Mucosa of descending colon (tissue), 3 donors: ENCODE data around the gene CBFA2T3. TPM values are rescaled to one million over a fixed set of nuclear protein-coding genes. Genes with fewer than 3 reads are reported as not detected.
"Not testable (repeated sequence)": the region's sequence is repeated elsewhere in the genome, so short reads cannot be mapped to it uniquely, and the experiment has no call there.

ENCODE experiments used
- ATAC-seq: fragments of 200-7000 bp; cut with Tn5 transposase; one replicate; pipeline ENCODE4 v1.9.1; 2020; ENCODE audit warnings: mild to moderate bottlenecking, moderate library complexity
- DNase-seq, 3 donors: peaks; one replicate each; pipeline ENCODE4 v3.0.0-alpha.2; 2020
- H3K36me3 ChIP-seq: fragments of 200-600 bp; one replicate; pipeline ENCODE4 v1.8.0; 2021; ENCODE audit warnings: low read depth, mild to moderate bottlenecking
- H3K4me1 ChIP-seq: fragments of 200-600 bp; one replicate; pipeline ENCODE4 v1.8.0; 2021; ENCODE audit warnings: low read depth, mild to moderate bottlenecking
- H3K4me3 ChIP-seq: fragments of 200-600 bp; one replicate; pipeline ENCODE4 v1.8.0; 2021; ENCODE audit warnings: mild to moderate bottlenecking
- H3K9me3 ChIP-seq: fragments of 200-600 bp; one replicate; pipeline ENCODE4 v1.8.0; 2021; ENCODE audit warnings: mild to moderate bottlenecking
- CTCF ChIP-seq: fragments of 200-600 bp; IDR thresholded peaks from one replicate; pipeline ENCODE4 v1.8.0; 2022; ENCODE audit warnings: antibody characterized with exemption, mild to moderate bottlenecking
- intact Hi-C, 2 donors: fragments of 100-400 bp; cut with DNase I in 1 of 2; cut with micrococcal nuclease in 1 of 2; formaldehyde crosslinking; loops; one replicate each; pipeline versions ENCODE4 v1.11.0 to v1.11.1; 2022; cut with DNase I, micrococcal nuclease
- total RNA-seq, 3 donors: library from RNA; stranded (reverse); fragmentation: NEBNext Ultra II Directional in 2 of 3; extraction: Animal tissue kit (Norgen Biotek cat#: 25700) in 2 of 3; gene quantifications; one replicate each; pipeline versions ENCODE4 v1.2.1 to v1.2.4, GENCODE V29; 2021 to 2023
- donor health status: DM: no; HTN: no; CAD: no; lungs with moderate emphysema.
- donor health status: DM: no; HTN: no; CAD: no.
- donor health status: DM: no; HTN: yes; CAD: no.

The CBFA2T3 gene
- total RNA-seq, 3 donors from 2014 or later = 6.9 to 12.8 (median 8.4) TPM

- DNase-seq (peak in 2 of 3 donors; percentile 1 to 23), ATAC-seq (no peak)
- Histone ChIP-seq H3K9me3 (no peaks in the 10 kb centered on the region), H3K4me3 (no peak overlapping the region), H3K4me1 (no peaks in the 10 kb centered on the region), H3K36me3 (no peaks in the 10 kb centered on the region)
- no peak for TF ChIP-seq CTCF
- intact Hi-C loops = no loop called here
Observed at GRCh38 chr16:89018282-89019158, 41.5 kb upstream of the CBFA2T3 start.

- no peaks in the 10 kb centered on the region for H3K4me1 ChIP-seq
- intact Hi-C loops = no loop called here
- H3K4me3 ChIP-seq = no peak overlapping the region
- DNase-seq (peak in 2 of 3 donors; percentile 7 to 10), ATAC-seq (no peak)
- no peaks in the 10 kb centered on the region for H3K9me3 ChIP-seq
- H3K36me3 ChIP-seq = no peaks in the 10 kb centered on the region
- TF ChIP-seq CTCF = no peak
Observed at GRCh38 chr16:89017543-89018281, 40.7 kb upstream of the CBFA2T3 start.

- intact Hi-C loops, H3K4me1 ChIP-seq, H3K9me3 ChIP-seq, H3K4me3 ChIP-seq, ATAC-seq, H3K36me3 ChIP-seq: not testable (repeated sequence)
- peak in 2 of 3 donors; percentile 5 to 19 for DNase-seq
Observed at GRCh38 chr16:89016561-89016960, 39.6 kb upstream of the CBFA2T3 start.

GRCh38 chr16:89015271-89015859 lies 38.4 kb upstream of the CBFA2T3 start:
- H3K4me1 ChIP-seq = no peaks in the 10 kb centered on the region
- no peaks in the 10 kb centered on the region for H3K9me3 ChIP-seq
- H3K4me3 ChIP-seq = no peak overlapping the region
- no peak for TF ChIP-seq CTCF
- ATAC-seq = no peak
- no peaks in the 10 kb centered on the region for H3K36me3 ChIP-seq
- intact Hi-C loops = no loop called here
- DNase-seq = peak in 2 of 3 donors; percentile 15 to 34

- no peak for TF ChIP-seq CTCF
- H3K9me3 ChIP-seq = no peaks in the 10 kb centered on the region
- intact Hi-C loops = no loop called here
- no peak for ATAC-seq
- no peak overlapping the region for H3K4me3 ChIP-seq
- H3K4me1 ChIP-seq = no peaks in the 10 kb centered on the region
- DNase-seq = peak in 2 of 3 donors; percentile 13 to 39
- no peaks in the 10 kb centered on the region for H3K36me3 ChIP-seq
Observed at GRCh38 chr16:89014403-89015230, 37.6 kb upstream of the CBFA2T3 start.
